Mesothelial cell of epicardium (in vitro differentiated cells): ENCODE results near the gene VPS52. TPM values are rescaled to one million over a fixed set of nuclear protein-coding genes. Genes with fewer than 3 reads are reported as not detected.

Experiments used
- DNase-seq, 2 experiments: peaks; one replicate each; pipeline ENCODE4 v3.0.0; 2021; ENCODE audit warnings: low spot score in 2 of 2; ENCODE audit not compliant: unreplicated experiment in 2 of 2
- H3K27ac Mint-ChIP-seq: 2 replicates; pipeline ENCODE4 v1.8.0; 2021; ENCODE audit warnings: mixed read lengths
- H3K27me3 Mint-ChIP-seq: 2 replicates; pipeline ENCODE4 v1.8.0; 2021; ENCODE audit warnings: low read depth, mixed read lengths
- H3K36me3 Mint-ChIP-seq: 2 replicates; pipeline ENCODE4 v1.8.0; 2021; ENCODE audit warnings: mixed read lengths
- H3K4me1 Mint-ChIP-seq: 2 replicates; pipeline ENCODE4 v1.8.0; 2021; ENCODE audit warnings: mixed read lengths
- H3K4me3 Mint-ChIP-seq: 2 replicates; pipeline ENCODE4 v1.8.0; 2021; ENCODE audit warnings: mild to moderate bottlenecking, moderate library complexity, mixed read lengths
- H3K9me3 Mint-ChIP-seq: 2 replicates; pipeline ENCODE4 v1.8.0; 2021; ENCODE audit warnings: mixed read lengths
- total RNA-seq: library from RNA; stranded (reverse); gene quantifications from 3 replicates; pipeline ENCODE4 v1.2.1, GENCODE V29; 2021
- TF ChIP-seq, protein P1 (sequence below): fragments of 200-600 bp; sonication (generic); IDR thresholded peaks from one replicate; pipeline ENCODE4 v1.5.0; 2021; ENCODE audit warnings: antibody characterized with exemption; ENCODE audit not compliant: unreplicated experiment

Gene VPS52
- total RNA-seq, 1 donor from 2014 or later = 69.8 TPM

DNA sequence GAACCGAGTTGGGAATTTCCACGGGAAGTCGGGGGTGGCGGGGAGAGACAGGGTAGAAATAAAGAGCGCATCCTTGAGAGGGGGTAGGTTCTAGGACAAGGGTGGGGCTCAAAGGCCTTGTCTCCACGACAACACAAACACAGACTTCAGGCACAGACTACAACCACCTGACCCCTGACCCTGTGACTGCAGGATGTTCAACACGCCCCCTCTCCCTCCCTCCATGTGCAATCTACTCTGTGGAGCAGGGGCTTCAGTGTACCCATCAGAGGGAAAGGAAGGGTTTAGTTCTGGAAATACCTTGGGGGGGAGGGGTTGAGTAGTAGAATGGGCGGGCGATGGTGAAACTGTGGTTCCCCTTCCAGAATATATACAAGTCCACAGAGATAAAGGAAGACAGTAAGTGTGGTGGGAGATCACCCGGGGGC is 42.9 kb upstream of the VPS52 start:
- H3K4me1 Mint-ChIP-seq = peaks cover 55% of the 10 kb centered on the region
- TF ChIP-seq, protein P1, sequence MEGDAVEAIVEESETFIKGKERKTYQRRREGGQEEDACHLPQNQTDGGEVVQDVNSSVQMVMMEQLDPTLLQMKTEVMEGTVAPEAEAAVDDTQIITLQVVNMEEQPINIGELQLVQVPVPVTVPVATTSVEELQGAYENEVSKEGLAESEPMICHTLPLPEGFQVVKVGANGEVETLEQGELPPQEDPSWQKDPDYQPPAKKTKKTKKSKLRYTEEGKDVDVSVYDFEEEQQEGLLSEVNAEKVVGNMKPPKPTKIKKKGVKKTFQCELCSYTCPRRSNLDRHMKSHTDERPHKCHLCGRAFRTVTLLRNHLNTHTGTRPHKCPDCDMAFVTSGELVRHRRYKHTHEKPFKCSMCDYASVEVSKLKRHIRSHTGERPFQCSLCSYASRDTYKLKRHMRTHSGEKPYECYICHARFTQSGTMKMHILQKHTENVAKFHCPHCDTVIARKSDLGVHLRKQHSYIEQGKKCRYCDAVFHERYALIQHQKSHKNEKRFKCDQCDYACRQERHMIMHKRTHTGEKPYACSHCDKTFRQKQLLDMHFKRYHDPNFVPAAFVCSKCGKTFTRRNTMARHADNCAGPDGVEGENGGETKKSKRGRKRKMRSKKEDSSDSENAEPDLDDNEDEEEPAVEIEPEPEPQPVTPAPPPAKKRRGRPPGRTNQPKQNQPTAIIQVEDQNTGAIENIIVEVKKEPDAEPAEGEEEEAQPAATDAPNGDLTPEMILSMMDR = no peak

DNA sequence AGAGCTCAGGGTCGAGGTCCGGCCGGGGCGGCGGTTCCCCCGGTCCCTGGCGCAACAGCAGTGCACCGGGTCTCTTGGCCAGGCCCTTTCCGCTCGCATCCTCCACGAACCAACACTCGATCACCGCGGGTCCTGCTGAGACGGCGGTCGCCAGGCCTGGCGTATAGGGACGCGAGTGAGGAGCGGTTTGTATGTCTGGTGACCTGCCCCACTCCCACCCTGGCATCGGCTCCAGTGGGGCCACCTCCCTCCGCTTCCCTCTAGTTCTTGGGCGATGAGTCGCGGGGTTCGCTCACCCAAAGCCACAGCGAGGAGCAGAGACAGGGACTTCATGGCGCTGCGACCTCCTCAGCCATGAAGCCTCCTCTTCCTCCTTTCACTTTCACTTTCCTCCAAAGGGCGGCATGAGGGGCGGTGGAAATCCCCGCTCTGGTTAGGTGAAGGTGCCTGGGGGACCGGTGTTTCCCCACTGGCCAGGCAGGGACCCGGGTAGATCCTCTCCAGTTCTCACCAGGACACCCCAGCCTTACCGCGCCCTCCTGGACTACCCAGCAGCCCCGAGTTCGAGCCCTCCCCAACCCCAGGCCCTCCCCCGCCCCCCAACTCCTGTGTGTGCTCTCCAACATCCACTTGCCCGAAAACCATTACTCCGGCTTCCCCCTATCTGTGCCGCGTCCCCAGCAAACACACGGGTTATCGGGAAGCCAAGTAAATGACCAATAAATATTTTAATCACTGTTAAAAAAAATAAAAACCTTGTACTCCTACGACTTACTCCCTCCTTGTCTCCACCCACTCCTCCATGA is 42.2 kb upstream of the VPS52 start, which contains the start of gene TAPBP:
Gene TAPBP, minus strand, starts transcription at position 370 of the 806 bp plus-strand sequence. Its CDS starts 37 bp downstream, at position 333.
- Mint-ChIP-seq H3K4me3 (peak within 1 kb of the TSS; percentile 94), H3K27me3 (no peaks in the 10 kb centered on the region), H3K36me3 (peaks cover 6% of the 10 kb centered on the region), H3K27ac (peak within 1 kb of the TSS; percentile 98), H3K9me3 (no peaks in the 10 kb centered on the region), H3K4me1 (peaks cover 51% of the 10 kb centered on the region)
- peak in 1 of 2 experiments; percentile 73 for DNase-seq
- TF ChIP-seq, protein P1 = no peak

More for the DNA sequence above, 42.9 kb upstream of the VPS52 start:
- peak in 1 of 2 experiments; percentile 42 for DNase-seq
- peak overlapping the region; percentile 94 for H3K4me3 Mint-ChIP-seq
- H3K9me3 Mint-ChIP-seq = no peaks in the 10 kb centered on the region
- peak overlapping the region; percentile 98 for H3K27ac Mint-ChIP-seq
- H3K36me3 Mint-ChIP-seq = peaks cover 10% of the 10 kb centered on the region
- H3K27me3 Mint-ChIP-seq = no peaks in the 10 kb centered on the region

DNA sequence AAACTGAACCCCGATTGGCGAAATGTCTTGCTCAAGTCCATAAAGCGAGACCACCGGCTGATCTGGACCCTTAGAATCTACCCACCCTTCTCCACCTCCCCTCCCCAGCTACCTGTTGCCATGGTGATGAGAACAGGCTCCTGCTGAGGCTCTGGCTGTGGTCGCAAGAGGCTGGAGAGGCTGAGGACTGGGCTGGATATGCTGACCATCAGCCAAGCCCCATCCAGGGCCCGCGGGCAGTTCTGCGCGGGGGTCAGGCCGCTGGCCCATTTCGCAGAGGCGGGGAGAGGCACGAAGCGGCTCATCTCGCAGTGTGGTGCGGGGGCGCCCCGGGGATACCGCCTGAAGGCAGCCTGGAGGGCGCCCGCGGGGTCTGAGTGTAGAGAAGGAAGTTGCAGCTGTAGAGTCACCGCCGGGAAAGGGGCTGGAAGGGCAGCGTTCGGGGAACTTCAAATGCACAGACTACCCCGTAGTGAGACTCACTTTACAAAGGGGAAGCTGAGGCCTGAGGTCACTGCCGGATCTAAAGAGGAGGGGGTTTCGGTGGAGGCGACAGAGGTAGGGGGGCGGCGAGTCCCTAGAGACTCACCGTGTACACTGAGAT is 41.5 kb upstream of the VPS52 start:
- TF ChIP-seq, protein P1 = no peak
- peak in 1 of 2 experiments; percentile 64 for DNase-seq
- H3K9me3 Mint-ChIP-seq = no peaks in the 10 kb centered on the region
- peak overlapping the region; percentile 94 for H3K4me3 Mint-ChIP-seq
- peaks cover 45% of the 10 kb centered on the region for H3K4me1 Mint-ChIP-seq
- H3K27ac Mint-ChIP-seq = peak overlapping the region; percentile 98
- H3K27me3 Mint-ChIP-seq = no peaks in the 10 kb centered on the region
- peaks cover 6% of the 10 kb centered on the region for H3K36me3 Mint-ChIP-seq

DNA sequence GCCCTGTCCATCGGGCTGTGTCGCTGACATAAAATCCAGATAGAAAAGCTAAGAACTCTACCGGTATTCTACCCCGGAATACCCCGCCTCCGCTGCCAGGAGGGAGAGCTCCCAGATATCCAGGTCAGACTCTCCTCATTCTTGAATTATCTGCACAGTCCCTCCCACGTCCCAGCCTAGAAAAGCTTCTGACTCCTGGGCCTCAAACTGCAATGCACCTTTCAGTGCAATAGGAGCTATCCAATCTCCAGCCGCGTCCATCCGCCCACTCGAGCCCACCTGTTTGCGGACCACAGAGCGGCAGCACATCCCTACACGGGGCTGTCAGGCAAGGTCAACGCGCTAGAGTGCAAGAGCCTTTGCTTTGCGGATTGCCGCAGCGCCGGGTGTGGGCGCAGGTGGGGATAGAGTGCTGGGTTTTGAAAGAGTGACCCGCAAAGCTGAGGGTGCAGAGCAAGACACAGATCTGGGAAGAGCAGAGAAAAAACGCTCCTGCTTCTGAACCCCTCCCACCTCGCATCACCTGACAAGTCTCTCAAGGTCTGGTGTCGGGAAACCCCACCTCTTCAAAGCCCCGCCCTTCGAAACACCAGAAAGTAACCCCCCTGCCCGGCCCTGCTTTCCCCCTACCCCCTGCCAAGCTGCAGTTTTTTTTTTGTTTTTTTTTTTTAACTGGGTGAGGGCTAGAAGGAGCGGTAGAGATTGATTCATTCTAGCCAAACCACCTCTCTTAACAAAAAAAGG is 40.9 kb upstream of the VPS52 start:
- Mint-ChIP-seq H3K9me3 (no peaks in the 10 kb centered on the region), H3K27me3 (no peaks in the 10 kb centered on the region), H3K4me3 (peak overlapping the region; percentile 94), H3K27ac (peak overlapping the region; percentile 98), H3K36me3 (peaks cover 6% of the 10 kb centered on the region), H3K4me1 (peaks cover 40% of the 10 kb centered on the region)
- TF ChIP-seq, protein P1 = no peak
- peak in 1 of 2 experiments; percentile 58 for DNase-seq

DNA sequence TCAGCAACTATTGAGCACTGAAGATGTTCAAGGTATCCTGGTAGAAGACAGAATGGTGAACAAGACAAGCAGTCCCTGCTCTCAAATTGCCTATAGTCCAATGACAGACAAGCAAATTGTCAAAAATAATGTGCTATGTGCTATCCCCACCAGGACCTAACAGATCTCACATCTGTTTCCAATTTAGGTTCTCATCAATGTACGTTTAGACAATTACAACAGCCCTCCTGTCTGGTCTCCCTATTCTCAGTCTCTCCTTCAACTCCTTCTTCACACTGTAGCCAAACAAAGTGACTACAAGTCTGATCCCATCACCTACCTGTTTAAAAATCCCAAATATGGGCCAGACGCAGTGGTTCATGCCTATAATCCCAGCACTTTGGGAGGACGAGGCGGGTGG is 34.7 kb upstream of the VPS52 start:
- H3K4me3 Mint-ChIP-seq = no peak overlapping the region
- TF ChIP-seq, protein P1 = no peak
- no peaks in the 10 kb centered on the region for H3K9me3 Mint-ChIP-seq
- no peaks in the 10 kb centered on the region for H3K4me1 Mint-ChIP-seq
- H3K27me3 Mint-ChIP-seq = no peaks in the 10 kb centered on the region
- H3K27ac Mint-ChIP-seq = no peak overlapping the region
- H3K36me3 Mint-ChIP-seq = peaks cover 14% of the 10 kb centered on the region
- no peak for DNase-seq
